LNCaP clone FGC (cell line): ENCODE measurements around the gene APOA5.

Source experiments
- DNase-seq: peaks from one replicate; pipeline ENCODE4 v3.0.0-alpha.2; 2011; ENCODE audit warnings: low read depth
- H3K4me3 ChIP-seq: 2 replicates; pipeline ENCODE4 v1.5.1; 2011; ENCODE audit warnings: mild to moderate bottlenecking, low read depth, low read length, control low read depth
- CTCF ChIP-seq: IDR thresholded peaks from 2 replicates; pipeline ENCODE4 v1.5.1; 2012; ENCODE audit warnings: mild to moderate bottlenecking; ENCODE audit not compliant: control insufficient read depth, insufficient read depth; ENCODE audit errors: extremely low read depth

Gene APOA5

DNA sequence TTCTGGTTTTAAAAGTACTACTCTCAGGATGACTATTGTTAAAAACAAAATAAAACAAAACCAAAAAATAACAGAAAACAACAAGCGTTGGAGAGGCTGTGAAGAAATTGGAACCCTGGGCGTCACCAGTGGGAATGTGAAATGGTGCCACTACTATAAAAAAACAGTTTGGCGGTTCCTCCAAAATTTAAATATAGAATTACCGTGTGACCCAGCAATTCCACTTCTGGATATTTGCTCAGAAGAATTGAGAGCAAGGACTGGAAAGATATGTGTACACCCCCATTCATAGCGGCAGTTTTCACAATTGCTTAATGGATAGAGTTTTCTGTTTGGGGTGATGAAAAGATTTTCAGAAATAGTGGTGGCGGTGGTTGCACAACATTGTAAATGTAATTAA lies 22.8 kb upstream of the APOA5 start:
- no peak for TF ChIP-seq CTCF
- no peak for DNase-seq
- H3K4me3 ChIP-seq, result no peak overlapping the region

DNA sequence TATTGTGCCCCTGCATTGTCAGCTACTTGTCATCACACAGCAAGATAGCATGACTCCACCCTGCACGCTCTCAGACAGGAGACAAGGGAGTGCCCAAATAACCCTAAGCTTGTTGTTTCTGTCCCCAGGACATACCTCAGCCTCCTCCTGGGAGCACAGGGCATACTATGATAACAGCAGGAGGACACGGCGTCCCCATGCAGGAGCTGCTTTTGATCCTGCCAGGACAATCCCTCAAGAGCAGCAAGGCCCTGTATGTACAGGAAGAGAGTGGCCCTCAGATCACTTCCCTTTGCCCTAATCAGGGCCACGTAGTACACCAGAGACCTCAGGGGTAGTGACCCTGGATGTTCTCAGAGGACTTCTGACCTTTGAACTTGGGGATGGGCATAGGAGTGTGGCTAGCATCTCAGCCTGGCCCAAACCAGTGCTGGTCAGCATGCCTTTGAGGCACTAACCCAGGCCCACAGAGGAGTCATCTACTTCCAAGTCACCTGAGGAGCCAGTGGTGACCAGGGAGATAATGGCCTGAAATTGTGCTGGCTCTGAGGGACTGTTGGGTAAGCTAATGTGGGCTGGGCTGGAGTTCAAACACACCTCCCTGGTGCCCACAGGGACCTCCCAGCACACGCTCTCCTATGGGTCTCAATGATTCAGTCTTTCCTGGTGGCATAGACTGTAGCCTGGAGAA lies 22.2 kb upstream of the APOA5 start:
- no peak for DNase-seq
- no peak for TF ChIP-seq CTCF
- no peak overlapping the region for H3K4me3 ChIP-seq

GRCh38 chr11:116813170-116813569 lies 21.5 kb upstream of the APOA5 start:
- no peak for DNase-seq
- no peak overlapping the region for H3K4me3 ChIP-seq
- TF ChIP-seq CTCF, result no peak

DNA sequence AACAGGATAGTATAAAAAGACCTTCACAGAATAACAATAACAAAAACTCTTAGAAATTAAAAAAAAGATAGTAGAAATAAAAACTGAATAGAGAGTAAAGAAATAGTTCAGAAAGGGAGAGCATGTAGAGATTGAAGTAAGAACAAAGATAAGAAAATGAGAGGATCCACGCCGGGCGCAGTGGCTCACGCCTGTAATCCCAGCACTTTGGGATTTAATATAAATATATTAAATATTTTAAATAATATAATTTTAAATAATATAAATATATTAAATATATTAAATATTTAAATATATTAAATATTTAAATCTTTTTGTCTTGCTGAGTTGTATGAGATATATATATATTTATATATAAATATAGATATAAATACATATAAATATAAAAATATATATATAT lies 20.4 kb upstream of the APOA5 start:
- no peak for TF ChIP-seq CTCF
- H3K4me3 ChIP-seq, result no peak overlapping the region

GRCh38 chr11:116811194-116811593 lies 19.5 kb upstream of the APOA5 start:
- DNase-seq, result no peak
- TF ChIP-seq CTCF, result no peak
- no peak overlapping the region for H3K4me3 ChIP-seq

More for the DNA sequence above, 20.4 kb upstream of the APOA5 start:
- DNase-seq, result no peak

DNA sequence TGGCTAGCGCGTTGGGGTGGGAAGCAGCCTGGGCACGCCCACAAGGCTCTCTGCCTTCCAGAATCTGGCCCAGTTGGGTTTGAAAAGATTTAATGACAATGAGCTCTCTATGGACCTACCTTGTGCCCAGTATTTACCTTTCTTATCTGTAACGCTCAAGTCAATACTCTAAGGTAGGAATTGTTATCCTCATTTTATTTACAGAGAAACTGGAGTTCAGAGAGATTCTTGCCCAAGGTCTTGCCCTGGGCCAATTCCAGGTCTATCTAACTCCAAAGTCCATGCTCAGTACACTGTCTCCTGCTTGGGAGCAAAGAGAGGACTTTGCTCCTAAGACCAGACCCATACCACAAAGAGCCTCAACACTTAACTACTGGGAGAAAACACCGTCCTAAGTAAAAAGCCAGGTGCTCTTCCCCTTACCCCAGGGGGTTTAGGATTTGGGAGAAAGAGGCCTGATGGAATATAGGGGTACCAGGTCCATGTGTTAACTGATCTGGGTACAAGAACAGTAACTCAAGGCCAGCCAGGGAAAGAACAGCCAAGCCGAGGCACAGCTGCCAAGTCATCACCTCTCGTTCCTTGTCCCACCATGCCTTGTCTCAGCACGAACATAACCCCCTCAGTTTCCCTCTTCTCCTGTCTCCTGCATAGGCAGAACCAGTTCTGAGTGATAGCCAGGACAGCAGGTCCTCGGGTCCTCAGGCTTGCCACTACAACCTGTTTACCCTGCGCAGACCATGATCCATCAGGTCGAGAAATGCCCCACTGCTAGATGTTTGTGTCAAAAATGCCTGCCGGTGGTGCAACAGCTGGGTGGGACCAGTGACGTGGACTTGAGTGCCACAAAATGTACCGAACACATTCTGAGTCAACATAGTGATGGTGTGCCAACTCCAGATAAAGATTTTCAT lies 16.8 kb upstream of the APOA5 start:
- no peak for TF ChIP-seq CTCF
- peak; percentile 85 for DNase-seq
- no peak overlapping the region for H3K4me3 ChIP-seq
